HFF-Myc (cell line): ENCODE data around the gene WAPL.

Source experiments
- DNase-seq: peaks from one replicate; pipeline ENCODE4 v3.0.0-alpha.2; 2011; ENCODE audit warnings: low read depth; ENCODE audit errors: extremely low read depth
- H3K4me3 ChIP-seq: replicated peaks from 2 replicates; pipeline ENCODE4 v1.5.1; 2011; ENCODE audit warnings: low read depth, mild to moderate bottlenecking, control low read depth, low read length
- TF ChIP-seq, protein P1 (sequence below): IDR thresholded peaks from 2 replicates; pipeline ENCODE4 v1.5.1; 2012; ENCODE audit warnings: mild to moderate bottlenecking, low read depth, low read length, control low read depth; ENCODE audit errors: missing control alignments

The WAPL gene

DNA sequence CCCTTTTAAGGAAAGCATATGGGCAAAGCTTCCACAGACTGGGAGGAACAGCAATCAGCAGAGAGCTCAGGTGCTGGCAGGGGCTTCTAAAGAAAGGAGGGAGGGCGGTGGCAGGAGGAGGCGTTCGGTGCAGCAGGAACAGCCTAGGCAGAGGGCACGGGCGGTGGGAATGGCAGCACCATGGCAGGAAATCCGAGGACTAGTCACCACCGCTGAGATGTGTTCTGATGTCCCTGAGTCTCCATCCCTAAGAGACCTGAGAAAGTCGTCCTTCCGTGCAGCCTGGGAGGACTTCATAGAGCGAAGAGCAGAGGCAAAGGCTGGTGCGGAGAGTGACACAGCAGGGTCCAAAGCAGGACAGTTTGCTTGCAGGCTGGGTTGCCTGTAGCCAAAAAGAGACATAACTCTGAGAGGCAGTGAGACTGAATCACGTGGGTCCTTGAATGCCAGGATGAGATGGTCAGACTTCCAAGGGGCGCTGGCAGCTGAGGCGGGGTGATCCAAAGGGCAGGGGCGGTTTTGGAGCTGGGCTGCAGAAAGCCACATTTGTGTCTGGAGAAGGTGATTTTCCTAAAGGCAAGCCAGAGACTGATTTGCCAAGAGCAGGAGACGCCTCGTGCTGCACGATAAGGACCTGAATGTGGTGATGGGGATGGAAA lies 119.2 kb downstream of the WAPL start:
- no peak for DNase-seq
- no peak overlapping the region for H3K4me3 ChIP-seq
- TF ChIP-seq, protein P1, sequence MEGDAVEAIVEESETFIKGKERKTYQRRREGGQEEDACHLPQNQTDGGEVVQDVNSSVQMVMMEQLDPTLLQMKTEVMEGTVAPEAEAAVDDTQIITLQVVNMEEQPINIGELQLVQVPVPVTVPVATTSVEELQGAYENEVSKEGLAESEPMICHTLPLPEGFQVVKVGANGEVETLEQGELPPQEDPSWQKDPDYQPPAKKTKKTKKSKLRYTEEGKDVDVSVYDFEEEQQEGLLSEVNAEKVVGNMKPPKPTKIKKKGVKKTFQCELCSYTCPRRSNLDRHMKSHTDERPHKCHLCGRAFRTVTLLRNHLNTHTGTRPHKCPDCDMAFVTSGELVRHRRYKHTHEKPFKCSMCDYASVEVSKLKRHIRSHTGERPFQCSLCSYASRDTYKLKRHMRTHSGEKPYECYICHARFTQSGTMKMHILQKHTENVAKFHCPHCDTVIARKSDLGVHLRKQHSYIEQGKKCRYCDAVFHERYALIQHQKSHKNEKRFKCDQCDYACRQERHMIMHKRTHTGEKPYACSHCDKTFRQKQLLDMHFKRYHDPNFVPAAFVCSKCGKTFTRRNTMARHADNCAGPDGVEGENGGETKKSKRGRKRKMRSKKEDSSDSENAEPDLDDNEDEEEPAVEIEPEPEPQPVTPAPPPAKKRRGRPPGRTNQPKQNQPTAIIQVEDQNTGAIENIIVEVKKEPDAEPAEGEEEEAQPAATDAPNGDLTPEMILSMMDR = no peak

GRCh38 chr10:86401588-86402282 lies 119.9 kb downstream of the WAPL start:
- no peak for DNase-seq
- TF ChIP-seq, protein P1 = no peak
- no peak overlapping the region for H3K4me3 ChIP-seq

- DNase-seq = no peak
- H3K4me3 ChIP-seq = peak overlapping the region; percentile 52
- TF ChIP-seq, protein P1 = no peak
Measured at GRCh38 chr10:86400705-86401587, 120.6 kb downstream of the WAPL start.

GRCh38 chr10:86399879-86400704 lies 121.5 kb downstream of the WAPL start:
- TF ChIP-seq, protein P1 = peak; percentile 86
- peak overlapping the region; percentile 52 for H3K4me3 ChIP-seq
- DNase-seq = peak; percentile 79

DNA sequence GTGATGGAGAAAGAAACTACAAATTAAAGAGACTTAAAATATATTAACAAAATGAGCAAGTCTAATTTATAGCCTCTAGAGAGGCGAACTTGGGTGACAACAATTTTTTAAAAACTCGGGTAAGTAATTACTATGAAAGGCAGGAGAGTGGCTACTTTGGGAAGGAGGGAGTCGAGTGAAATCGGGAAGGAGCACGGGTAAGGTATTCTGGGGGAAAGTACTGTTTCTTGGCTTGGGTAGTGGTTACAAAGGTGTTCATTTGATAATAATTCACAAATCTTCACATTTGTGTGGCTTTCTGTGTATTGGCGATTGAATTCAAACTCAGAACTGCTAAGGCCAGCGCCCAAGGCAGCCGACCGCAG lies 122.1 kb downstream of the WAPL start:
- TF ChIP-seq, protein P1 = no peak
- DNase-seq = no peak
- peak overlapping the region; percentile 52; the same call in 1 of the 2 replicates for H3K4me3 ChIP-seq

DNA sequence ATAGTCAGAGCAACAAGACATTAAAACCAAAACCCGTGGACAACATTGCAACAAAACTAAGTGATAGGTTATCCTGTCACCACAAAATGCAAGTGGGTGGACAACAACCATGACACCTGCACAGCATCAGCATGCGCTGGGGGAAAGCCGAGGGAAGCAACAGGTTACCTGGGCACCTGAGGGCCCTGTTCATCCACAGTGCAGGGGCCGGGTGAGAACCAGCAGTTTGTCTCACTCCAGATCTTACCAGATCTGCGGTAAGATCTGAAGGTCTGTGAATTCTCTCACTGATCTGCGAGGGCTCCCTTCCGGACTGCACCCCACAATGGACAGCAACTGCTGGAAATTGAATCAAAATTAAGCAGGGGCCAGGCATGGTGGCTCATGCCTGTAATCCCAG lies 124.5 kb downstream of the WAPL start:
- H3K4me3 ChIP-seq = no peak overlapping the region
- TF ChIP-seq, protein P1 = no peak
- DNase-seq = no peak
